Fibroblast of skin of right quadriceps (primary cell): Measurements from ENCODE around the gene AUTS2.

Experiments used
- DNase-seq: peaks from one replicate; pipeline ENCODE4 v3.0.0-alpha.2; 2013

AUTS2 gene

GRCh38 chr7:69598081-69598486 lies at the start of gene AUTS2:
Gene AUTS2, plus strand, starts transcription at chr7:69598475. Its CDS starts 1,179 bp downstream, at chr7:69599654.
- peak; percentile 96 for DNase-seq

GRCh38 chr7:69550991-69551390 lies 47.3 kb upstream of the AUTS2 start:
- no peak for DNase-seq

GRCh38 chr7:69553190-69553589 lies 45.1 kb upstream of the AUTS2 start:
- DNase-seq, result no peak

DNA sequence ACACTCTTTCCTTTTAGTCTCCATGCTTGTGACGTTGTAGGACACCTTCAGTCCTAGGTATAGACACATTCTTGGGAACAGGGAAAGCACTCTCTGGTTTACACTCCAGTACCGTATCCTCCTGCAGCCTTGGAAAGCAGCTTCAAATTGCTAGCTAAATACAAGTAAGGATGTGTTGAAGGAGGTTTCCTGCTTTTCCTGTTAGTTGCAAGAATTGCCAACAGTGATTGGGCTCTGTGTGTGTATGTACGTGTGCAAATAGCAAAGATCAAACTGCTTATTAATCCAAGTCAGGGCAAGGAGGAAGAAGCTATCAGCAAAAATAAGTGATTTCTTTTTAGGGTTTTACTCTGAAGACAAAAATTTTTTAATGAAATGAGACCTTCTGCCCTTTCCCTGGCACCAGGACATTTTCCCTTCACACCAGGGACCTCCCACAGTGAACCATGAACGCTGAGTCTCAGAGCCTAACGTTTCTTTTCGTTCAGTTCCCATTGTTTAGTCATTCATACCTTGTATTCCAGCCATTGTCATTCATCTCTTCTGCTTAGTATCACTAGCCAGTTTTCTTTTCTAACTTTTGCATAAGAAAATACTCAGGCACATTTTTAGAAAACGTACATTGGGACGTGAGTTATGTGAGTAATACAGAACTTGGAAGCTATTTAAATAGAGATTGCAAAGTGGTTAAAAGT lies 36.9 kb upstream of the AUTS2 start:
- no peak for DNase-seq

GRCh38 chr7:69564454-69565417 lies 33.5 kb upstream of the AUTS2 start:
- peak; percentile 72 for DNase-seq

GRCh38 chr7:69567800-69568199 lies 30.5 kb upstream of the AUTS2 start:
- no peak for DNase-seq

DNA sequence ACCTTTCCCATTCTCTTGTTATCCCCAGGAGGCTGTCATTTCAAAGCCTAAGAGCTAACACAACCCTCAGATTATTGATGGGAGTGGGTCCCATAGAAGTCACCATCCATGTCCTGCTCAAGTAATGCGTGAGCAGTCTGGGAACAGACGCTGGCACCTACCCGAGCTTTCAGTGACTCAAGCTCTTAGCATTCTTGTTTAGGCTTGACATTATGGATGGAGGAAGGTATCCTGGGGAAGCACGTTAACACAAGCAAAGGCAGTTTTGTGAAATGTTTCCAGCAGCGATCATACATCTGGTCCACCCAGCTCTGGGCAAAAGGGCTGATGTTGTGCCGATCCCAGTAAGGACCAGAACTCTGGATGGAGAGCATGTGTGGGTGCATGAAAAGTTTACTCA lies 30.0 kb upstream of the AUTS2 start:
- DNase-seq, result no peak

DNA sequence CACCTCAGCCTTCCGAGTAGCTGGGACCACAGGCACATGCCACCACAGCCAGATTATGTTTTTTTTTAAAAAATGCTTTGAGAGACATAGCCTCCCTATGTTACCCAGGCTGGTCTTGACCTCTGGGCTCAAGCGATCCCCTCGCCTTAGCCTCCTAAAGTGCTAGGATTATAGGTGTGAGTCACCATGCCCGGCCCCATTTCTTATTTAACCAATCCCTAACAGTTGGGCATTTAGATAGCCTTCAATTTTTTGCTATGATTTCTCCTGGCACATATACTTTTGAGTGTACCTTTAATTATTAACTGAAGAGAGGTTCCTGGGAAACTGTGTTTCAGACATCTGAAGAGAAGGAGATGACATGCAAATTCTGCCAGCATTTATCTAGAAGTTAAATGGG lies 22.6 kb upstream of the AUTS2 start:
- DNase-seq, result no peak

DNA sequence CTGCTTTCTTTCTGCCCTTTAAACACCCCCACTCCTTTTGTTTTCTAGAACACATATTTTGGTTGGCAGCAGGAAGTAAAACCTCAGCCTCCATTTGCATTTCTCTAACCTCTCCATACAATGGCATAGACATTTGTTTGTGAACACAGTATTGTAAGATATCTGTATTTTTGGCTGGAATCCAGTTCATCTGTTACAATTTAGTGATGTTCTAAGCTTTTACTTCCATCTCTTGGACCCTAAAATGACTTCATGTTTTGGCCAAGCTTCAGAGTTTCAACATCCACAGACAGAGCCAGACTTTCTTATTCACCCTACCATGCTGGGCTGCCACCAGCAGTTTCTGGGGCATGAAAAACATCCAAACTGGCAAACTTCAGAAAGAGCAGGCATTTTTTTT lies 21.1 kb upstream of the AUTS2 start:
- DNase-seq, result peak; percentile 36

GRCh38 chr7:69585169-69585568 lies 13.1 kb upstream of the AUTS2 start:
- no peak for DNase-seq

GRCh38 chr7:69586321-69586720 lies 12.0 kb upstream of the AUTS2 start:
- no peak for DNase-seq

DNA sequence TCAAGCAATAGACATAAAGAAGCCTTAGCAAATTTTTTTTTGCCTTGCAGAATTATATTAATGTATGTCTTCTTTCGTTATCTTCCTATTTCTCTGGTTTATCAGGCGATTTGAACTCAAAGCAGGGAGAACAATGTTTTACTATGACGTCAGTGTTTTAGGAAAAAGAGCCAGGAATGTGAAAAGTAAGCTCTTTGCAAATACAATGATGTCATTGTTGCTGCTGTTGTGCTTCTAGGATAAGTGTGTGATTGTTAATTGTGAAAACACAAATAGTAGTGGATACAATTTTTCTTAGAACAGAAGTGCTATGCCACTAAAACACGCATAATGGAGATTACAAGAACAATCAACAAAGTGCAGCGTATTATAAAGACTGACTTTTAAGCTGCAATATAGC lies 9.5 kb upstream of the AUTS2 start:
- no peak for DNase-seq

- DNase-seq, result no peak
Observed at GRCh38 chr7:69591805-69592204, 6.5 kb upstream of the AUTS2 start.

GRCh38 chr7:69593511-69593910 lies 4.8 kb upstream of the AUTS2 start:
- no peak for DNase-seq

DNA sequence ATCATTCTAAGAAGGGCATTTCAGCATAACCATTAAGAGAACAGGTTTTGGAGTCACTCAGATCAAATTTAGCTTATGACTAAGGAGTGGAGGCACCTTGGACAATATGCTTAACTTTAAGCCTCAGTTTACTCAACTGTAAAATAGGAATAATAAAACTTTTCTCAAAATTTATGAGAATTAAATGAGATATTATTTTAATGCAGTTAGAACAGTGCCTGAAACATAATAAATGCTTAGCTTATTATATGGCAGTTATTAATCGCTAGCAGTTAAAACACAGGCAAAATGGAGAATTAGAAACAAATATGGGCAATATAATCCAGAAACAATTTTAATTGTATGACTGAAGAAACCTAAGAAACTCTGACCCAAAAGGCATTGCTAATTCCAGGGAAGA lies 2.9 kb upstream of the AUTS2 start:
- DNase-seq, result no peak

DNA sequence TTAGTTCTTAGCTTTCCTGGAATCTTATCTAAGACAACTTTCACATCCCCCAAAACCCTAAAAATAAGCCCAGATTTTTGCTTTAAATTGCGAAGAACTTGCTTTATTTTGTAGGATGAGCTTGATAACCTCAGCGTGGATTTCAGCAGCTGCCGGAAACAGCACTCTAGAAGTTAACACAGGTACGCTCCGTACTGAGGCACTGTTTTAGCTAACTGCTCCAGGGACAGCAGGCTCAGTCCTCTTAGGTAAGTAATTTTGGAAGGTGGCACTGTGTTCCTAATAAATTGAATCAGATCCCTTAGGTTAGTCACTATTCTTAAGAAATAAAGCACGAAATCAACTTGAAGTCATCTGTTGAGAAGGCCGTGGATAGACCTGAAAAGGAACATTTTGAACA lies 2.2 kb upstream of the AUTS2 start:
- no peak for DNase-seq

DNA sequence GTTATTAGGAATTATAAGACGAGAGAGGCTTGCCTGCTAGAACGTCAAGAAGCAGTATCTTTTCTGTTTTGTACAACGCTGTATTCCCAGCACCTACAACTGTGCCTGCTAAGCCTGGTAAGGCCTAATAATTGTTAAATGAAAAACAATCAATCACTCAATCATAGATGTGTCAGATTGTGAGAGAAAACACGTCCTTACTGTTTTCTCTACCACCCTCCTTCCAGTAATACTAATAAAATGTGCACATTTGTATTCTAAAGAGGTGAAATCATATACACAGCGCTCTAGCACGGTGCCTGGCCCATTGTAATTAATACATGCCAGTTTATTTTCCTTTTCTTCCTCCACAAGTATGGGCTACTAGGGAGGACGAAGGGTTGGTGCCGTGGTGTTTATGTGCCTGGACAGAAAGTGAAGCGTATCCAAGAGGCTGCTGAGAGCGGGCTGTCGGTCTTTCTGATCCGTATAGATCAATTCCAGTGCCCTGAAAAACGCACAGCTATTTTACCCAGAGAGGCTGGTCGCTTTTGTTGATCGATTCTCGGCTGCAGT lies 1.5 kb upstream of the AUTS2 start:
- no peak for DNase-seq

- DNase-seq, result peak; percentile 33
Observed at GRCh38 chr7:69597278-69598076, 798 bp upstream of the AUTS2 start.

DNA sequence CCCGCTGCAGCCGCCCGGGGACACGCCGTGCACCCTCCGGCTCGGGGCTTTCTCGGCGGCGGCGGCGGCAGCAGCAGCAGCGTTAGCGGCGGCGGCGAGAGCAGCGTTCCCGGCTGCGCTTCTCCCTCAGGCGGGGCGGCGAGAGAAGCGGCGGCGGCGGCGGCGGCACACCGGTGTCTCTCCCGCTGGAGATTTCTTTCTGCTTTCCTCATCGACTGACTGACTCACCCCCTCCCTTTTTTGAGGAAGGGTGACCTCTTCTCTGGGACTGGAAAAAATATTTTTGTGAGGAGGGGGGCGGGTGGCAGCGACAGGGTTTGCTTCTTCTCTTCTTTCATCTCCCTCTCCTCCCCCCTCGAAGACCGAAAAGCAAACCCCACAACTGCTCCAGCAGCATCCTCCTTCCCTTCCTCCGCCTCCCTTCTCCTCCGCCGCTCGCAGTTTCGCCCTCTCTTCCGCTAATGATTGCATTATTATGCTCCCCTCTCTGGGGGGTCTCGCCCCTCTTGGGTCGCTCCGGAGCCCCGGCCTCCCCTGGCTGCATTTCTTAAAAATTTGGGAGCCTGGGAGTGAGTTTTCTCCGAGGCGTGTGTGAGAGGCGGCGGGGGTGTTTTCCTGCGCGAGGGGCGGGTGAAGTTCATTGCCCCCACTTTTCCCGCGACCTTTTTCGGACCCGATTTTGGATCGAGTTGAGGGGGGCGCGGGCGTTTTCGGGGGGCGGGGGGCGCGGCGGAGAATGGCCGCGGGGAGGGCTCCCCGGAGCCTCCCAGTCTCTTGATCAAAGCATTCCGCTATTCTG lies 411 bp downstream of the AUTS2 start:
- peak; percentile 66 for DNase-seq

- DNase-seq, result peak; percentile 41
Observed at GRCh38 chr7:69599286-69599954, 1.1 kb downstream of the AUTS2 start.

DNA sequence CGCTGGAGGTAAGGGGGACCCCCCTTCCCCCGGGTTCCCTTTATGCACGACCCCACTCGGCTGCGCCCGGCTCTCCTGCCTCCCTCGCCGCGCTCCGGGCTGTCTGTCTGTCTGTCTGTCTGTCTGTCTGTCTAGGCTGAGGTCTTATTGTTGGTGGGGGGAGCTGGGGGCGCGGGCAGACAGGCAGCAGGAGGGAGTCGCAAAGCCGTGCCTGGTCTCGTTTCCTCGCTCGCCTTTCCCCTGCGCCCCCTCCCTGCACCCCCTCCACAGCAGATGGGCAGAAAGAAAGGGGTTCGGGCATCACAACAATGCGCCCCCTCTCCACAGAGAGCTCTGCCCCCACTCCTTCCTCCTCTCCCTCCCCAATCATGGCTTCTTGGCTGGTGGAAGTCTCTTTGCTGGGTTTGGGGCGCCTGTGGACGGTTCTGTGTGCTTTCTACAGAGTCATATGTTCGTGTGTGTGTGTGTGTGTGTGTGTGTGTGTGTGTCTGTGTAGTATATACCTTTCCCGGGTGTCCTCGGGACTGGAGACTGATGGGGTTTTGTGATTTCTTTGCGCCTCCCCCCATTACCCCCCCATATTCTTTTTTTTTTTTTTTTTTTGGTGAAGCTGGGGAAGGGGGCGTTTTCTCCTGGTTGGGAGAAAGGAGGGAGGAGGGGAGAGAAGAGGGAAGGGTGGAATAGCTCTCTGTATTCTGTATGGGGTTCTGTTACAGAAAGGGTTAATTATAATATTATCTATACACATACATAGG lies 1.9 kb downstream of the AUTS2 start:
- DNase-seq, result peak; percentile 35
